ENCODE measurements around the gene OPRM1. TPM values are rescaled to one million over a fixed set of nuclear protein-coding genes. Genes with fewer than 3 reads are reported as not detected.

OPRM1 gene
- total and polyA plus RNA-seq, 8 donors: 0.45 to 1.5 TPM; not detected in 6

GRCh38 chr6:154012852-154013251 is 26.2 kb upstream of the OPRM1 start:
- Histone ChIP-seq H3K27me3 (no peaks in the 10 kb centered on the region), H3K27ac (no peak overlapping the region), H3K9me3 (no peaks in the 10 kb centered on the region), H3K4me3 (no peak overlapping the region), H3K4me1 (no peaks in the 10 kb centered on the region), H3K36me3 (no peaks in the 10 kb centered on the region)
- intact Hi-C loops (cut with DNase I; ENCODE audit: low total_unique reads): no loop called here
- 61 to 78% (median 76%) methylated on average over 2 of the region's 2 CpGs for WGBS, 5 donors
- no peak for TF ChIP-seq POLR2A (IDR thresholded peaks at IDR 0.05)
- TF ChIP-seq CTCF (IDR thresholded peaks at IDR 0.05): no peak
- TF ChIP-seq POLR2AphosphoS5 (IDR thresholded peaks at IDR 0.05): no peak
- TF ChIP-seq EP300 (IDR thresholded peaks at IDR 0.05): no peak
- DNase-seq: no peak

- Histone ChIP-seq H3K27ac (no peak overlapping the region), H3K4me1 (no peaks in the 10 kb centered on the region), H3K27me3 (no peaks in the 10 kb centered on the region), H3K4me3 (no peak overlapping the region), H3K36me3 (no peaks in the 10 kb centered on the region), H3K9me3 (peaks cover 0 to 11% (median 6%) of the 10 kb centered on the region in 4 donors)
- DNase-seq: no peak
- intact Hi-C loops (cut with DNase I; ENCODE audit: low total_unique reads): no loop called here
- TF ChIP-seq POLR2AphosphoS5 (IDR thresholded peaks at IDR 0.05) (no peak), EP300 (IDR thresholded peaks at IDR 0.05) (no peak), POLR2A (IDR thresholded peaks at IDR 0.05) (no peak), CTCF (IDR thresholded peaks at IDR 0.05) (no peak)
- WGBS, 5 donors: 68 to 81% (median 77%) methylated on average over 3 of the region's 3 CpGs
Observed at GRCh38 chr6:154017786-154018185, 21.3 kb upstream of the OPRM1 start.

- DNase-seq: no peak
- Histone ChIP-seq H3K36me3 (no peaks in the 10 kb centered on the region), H3K27me3 (no peaks in the 10 kb centered on the region), H3K4me1 (no peaks in the 10 kb centered on the region), H3K27ac (no peak overlapping the region), H3K9me3 (peaks cover 0 to 2% (median 0%) of the 10 kb centered on the region in 4 donors), H3K4me3 (no peak overlapping the region)
- intact Hi-C loops (cut with DNase I; ENCODE audit: low total_unique reads): no loop called here
- 46 to 69% (median 48%) methylated on average over 2 of the region's 2 CpGs for whole genome bisulfite sequencing, 5 donors
- no peak for TF ChIP-seq POLR2A (IDR thresholded peaks at IDR 0.05)
- TF ChIP-seq EP300 (IDR thresholded peaks at IDR 0.05): no peak
- no peak for TF ChIP-seq CTCF (IDR thresholded peaks at IDR 0.05)
- no peak for TF ChIP-seq POLR2AphosphoS5 (IDR thresholded peaks at IDR 0.05)
Observed at GRCh38 chr6:154030646-154031045, 8.4 kb upstream of the OPRM1 start.

GRCh38 chr6:154041001-154041400 is 2.0 kb downstream of the OPRM1 start:
- Histone ChIP-seq H3K4me3 (no peak overlapping the region), H3K9me3 (peaks cover 0 to 11% (median 2%) of the 10 kb centered on the region in 4 donors), H3K4me1 (no peaks in the 10 kb centered on the region), H3K27me3 (peaks cover 0 to 19% (median 15%) of the 10 kb centered on the region in 3 donors), H3K36me3 (no peaks in the 10 kb centered on the region), H3K27ac (no peak overlapping the region)
- intact Hi-C loops (cut with DNase I; ENCODE audit: low total_unique reads): no loop called here
- DNase-seq: no peak
- TF ChIP-seq POLR2A (IDR thresholded peaks at IDR 0.05) (no peak), POLR2AphosphoS5 (IDR thresholded peaks at IDR 0.05) (no peak), CTCF (IDR thresholded peaks at IDR 0.05) (no peak), EP300 (IDR thresholded peaks at IDR 0.05) (no peak)
- 69 to 90% (median 78%) methylated on average over 2 of the region's 2 CpGs for WGBS, 5 donors
